ENCODE results near the gene SLC35D1. TPM values are rescaled to one million over a fixed set of nuclear protein-coding genes. Genes with fewer than 3 reads are reported as not detected.

The SLC35D1 gene
- total RNA-seq, 1 experiment from 2014 or later = 20.1 TPM

GRCh38 chr1:67044631-67045270 is 9.2 kb downstream of the SLC35D1 start:
- DNase-seq (ENCODE audit: low read depth) = peak; percentile 21

- no peak for DNase-seq (ENCODE audit: low read depth)
Observed at GRCh38 chr1:67043366-67043765, 10.6 kb downstream of the SLC35D1 start.

GRCh38 chr1:67041841-67042503 is 12.0 kb downstream of the SLC35D1 start:
- no peak for DNase-seq (ENCODE audit: low read depth)

- DNase-seq (ENCODE audit: low read depth) = no peak
Observed at GRCh38 chr1:67040405-67040804, 13.5 kb downstream of the SLC35D1 start.

GRCh38 chr1:67031859-67032247 is 22.1 kb downstream of the SLC35D1 start:
- no peak for DNase-seq (ENCODE audit: low read depth)

GRCh38 chr1:67031121-67031858 is 22.7 kb downstream of the SLC35D1 start:
- no peak for DNase-seq (ENCODE audit: low read depth)

- DNase-seq (ENCODE audit: low read depth) = no peak
Observed at GRCh38 chr1:67029472-67029871, 24.5 kb downstream of the SLC35D1 start.

GRCh38 chr1:67020765-67021164 is 33.2 kb downstream of the SLC35D1 start:
- DNase-seq (ENCODE audit: low read depth) = no peak

GRCh38 chr1:67020304-67020703 is 33.6 kb downstream of the SLC35D1 start:
- DNase-seq (ENCODE audit: low read depth) = peak; percentile 59

- DNase-seq (ENCODE audit: low read depth) = peak; percentile 96
Observed at GRCh38 chr1:67019600-67020136, 34.3 kb downstream of the SLC35D1 start.

GRCh38 chr1:67019121-67019520 is 34.8 kb downstream of the SLC35D1 start:
- peak; percentile 44 for DNase-seq (ENCODE audit: low read depth)

- DNase-seq (ENCODE audit: low read depth) = no peak
Observed at GRCh38 chr1:67018574-67018973, 35.4 kb downstream of the SLC35D1 start.

GRCh38 chr1:67013573-67013972 is 40.4 kb downstream of the SLC35D1 start:
- peak; percentile 86 for DNase-seq (ENCODE audit: low read depth)

GRCh38 chr1:67009792-67010191 is 44.2 kb downstream of the SLC35D1 start:
- DNase-seq (ENCODE audit: low read depth) = no peak

- no peak for DNase-seq (ENCODE audit: low read depth)
Observed at GRCh38 chr1:67005068-67005467, 48.9 kb downstream of the SLC35D1 start.

- no peak for DNase-seq (ENCODE audit: low read depth)
Observed at GRCh38 chr1:67004176-67004575, 49.8 kb downstream of the SLC35D1 start.

GRCh38 chr1:67001682-67002425 is 52.1 kb downstream of the SLC35D1 start:
- no peak for DNase-seq (ENCODE audit: low read depth)

- no peak for DNase-seq (ENCODE audit: low read depth)
Observed at GRCh38 chr1:66999640-67000400, 54.1 kb downstream of the SLC35D1 start.

GRCh38 chr1:66998972-66999371 is 55.0 kb downstream of the SLC35D1 start:
- DNase-seq (ENCODE audit: low read depth) = no peak

GRCh38 chr1:66996018-66996682 is 57.8 kb downstream of the SLC35D1 start:
- peak; percentile 68 for DNase-seq (ENCODE audit: low read depth)

GRCh38 chr1:66993076-66993475 is 60.9 kb downstream of the SLC35D1 start:
- DNase-seq (ENCODE audit: low read depth) = no peak

All from M059J (cell line).